Keratinocyte (primary cell): Measurements from ENCODE around the gene USP12.

Source experiments
- CTCF ChIP-seq, 3 experiments: IDR thresholded peaks in 1 of 3; conservative IDR thresholded peaks in 1 of 3; optimal IDR thresholded peaks in 1 of 3; 2 replicates in 2 of 3; 3 replicates in 1 of 3; pipeline versions ENCODE3 to v1.5.1; 2011; ENCODE audit warnings: low read length in 3 of 3, mild to moderate bottlenecking in 3 of 3, moderate library complexity in 2 of 3, control low read depth in 1 of 3, inconsistent platforms in 1 of 3; ENCODE audit not compliant: insufficient read depth in 2 of 3; ENCODE audit errors: extremely low read depth in 1 of 3
- EZH2 ChIP-seq: IDR thresholded peaks from one replicate; pipeline ENCODE4 v1.6.1; 2012; ENCODE audit warnings: inconsistent platforms, mild to moderate bottlenecking, low read length, moderate library complexity

GRCh38 chr13:27135023-27135422, 36.6 kb downstream of the USP12 start:
- no peak for TF ChIP-seq CTCF (optimal IDR thresholded peaks at IDR 0.05 in 1 of 3, IDR thresholded peaks at IDR 0.05 in 1 of 3, conservative IDR thresholded peaks at IDR 0.05 in 1 of 3; ENCODE audit: extremely low read depth in 1 of 3, insufficient read depth in 2 of 3, low read length in 3 of 3)
- TF ChIP-seq EZH2: no peak
